Stimulated activated CD8-positive, alpha-beta memory T cell treated with anti-CD3 and anti-CD28 coated beads, Interleukin-7, amount 100 ng/mL, for 24 hours (primary cell): ENCODE results near the gene PLXDC2.

Source experiments
- DNase-seq: peaks from one replicate; pipeline ENCODE4 v3.0.0-alpha.2; 2020; ENCODE audit warnings: low read depth

The PLXDC2 gene

DNA sequence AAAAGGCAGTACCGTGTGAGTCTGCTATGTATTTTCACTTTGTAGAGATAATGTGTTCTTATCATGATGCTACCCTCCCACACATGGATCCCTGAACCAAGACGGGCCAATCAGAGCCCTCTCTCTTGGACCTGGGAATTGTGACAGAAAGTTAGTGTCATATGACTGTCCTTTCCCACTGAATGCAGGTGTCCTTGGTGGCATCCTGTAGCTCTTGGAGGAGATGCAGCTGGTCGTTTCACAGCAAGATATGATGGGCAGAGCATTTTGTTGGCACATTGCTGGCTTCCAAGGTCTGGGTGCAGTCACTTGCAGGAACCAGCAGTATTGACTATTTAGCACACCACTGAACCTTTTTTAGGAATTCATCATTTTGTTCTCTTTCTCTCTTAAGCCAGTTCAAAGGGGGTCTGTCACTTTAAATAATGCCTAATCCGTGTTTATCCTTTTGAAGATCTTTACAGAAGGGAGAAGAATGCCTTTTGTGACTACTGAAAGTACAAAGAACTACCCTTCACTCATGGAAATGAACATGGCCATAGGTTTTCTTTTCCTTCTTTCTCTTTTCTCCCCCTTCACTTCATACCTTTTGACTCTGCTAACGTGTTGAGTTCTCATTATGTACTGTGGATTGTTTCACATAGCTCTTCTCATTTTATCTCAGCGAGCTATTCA is 125.1 kb downstream of the PLXDC2 start:
- DNase-seq = no peak

- DNase-seq = no peak
Observed at GRCh38 chr10:19944911-19945663, 128.9 kb downstream of the PLXDC2 start.

- DNase-seq = no peak
Observed at GRCh38 chr10:19946245-19946644, 130.0 kb downstream of the PLXDC2 start.

- DNase-seq = no peak
Observed at GRCh38 chr10:19946791-19947190, 130.6 kb downstream of the PLXDC2 start.

DNA sequence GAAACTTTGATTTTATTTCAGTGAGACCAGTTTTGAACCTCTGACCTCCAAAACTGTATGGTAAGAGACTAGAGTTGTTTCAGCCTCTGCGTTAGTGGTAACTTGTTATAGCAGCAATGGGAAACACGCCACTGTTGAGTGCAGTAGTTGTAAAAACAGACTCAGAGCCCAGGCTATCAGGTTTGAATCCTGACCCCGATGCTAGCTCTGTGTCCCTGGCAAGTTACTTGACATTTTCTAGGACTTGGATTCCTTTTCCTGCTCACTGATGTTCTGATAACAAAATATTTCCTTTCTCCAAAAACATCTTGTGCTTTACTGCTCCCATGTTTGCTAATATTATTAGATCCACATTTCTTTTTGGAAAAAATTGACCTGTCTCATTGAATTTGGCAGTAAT is 131.0 kb downstream of the PLXDC2 start:
- no peak for DNase-seq

GRCh38 chr10:19947656-19948055 is 131.4 kb downstream of the PLXDC2 start:
- DNase-seq = no peak

DNA sequence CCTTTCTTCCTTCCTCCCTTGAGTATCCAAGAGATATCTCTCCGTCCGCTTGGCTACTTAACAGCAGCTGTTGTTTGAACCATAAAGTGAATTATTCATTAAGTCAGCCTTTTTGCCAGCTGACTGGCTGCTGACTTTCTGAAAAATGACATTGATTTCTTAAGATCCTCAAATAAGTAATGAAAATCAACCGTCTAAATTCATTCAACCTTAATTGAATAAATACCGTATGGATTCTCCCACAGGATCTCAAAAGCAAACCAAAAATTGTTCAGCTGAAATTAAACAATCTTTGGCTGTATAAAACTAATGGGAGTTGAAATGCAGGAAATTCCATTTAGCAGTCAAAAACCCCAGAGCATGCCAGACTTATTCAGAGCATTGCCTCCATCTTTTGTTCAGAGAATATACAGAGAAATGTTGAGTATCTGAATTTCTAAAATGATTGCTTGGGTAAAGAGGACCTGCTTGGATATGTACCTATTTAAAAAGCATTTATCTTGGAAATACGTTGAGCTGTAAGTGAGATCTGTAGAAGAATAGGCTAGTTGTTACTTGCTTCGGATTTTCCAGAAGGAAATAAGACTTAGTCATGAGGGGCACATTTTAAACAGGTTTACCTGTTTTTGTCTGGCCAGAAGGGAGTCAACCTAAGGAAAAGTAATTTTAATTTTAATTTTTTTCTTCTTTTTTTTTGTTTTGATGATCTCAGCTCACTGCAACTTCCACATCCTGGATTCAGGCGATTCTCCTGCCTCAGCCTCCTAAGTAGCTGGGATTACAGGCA is 136.2 kb downstream of the PLXDC2 start:
- no peak for DNase-seq

GRCh38 chr10:19954601-19955000 is 138.4 kb downstream of the PLXDC2 start:
- no peak for DNase-seq

DNA sequence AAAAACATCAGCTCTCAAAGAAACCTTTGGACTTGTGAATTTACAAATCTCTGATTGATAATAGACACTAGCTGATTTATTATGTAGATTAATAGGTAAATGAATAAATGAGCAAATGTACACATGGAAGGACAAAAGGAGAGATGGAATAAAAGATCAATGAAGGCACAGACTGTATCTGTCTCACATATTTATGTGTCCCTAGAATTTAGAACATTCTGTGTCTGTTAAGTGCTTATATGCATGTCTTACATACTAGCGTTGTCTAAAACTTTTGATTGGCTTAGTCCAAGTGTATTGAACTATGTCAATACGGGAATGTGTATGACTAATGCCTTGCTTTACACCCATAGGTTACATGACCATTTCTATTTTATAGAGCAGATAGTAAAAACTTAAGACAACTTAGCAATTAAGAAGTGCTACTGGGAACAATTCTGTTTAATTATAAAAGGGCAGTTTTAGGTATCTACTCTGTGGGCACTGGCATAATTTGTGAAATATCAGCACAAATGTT is 140.3 kb downstream of the PLXDC2 start:
- DNase-seq = no peak

DNA sequence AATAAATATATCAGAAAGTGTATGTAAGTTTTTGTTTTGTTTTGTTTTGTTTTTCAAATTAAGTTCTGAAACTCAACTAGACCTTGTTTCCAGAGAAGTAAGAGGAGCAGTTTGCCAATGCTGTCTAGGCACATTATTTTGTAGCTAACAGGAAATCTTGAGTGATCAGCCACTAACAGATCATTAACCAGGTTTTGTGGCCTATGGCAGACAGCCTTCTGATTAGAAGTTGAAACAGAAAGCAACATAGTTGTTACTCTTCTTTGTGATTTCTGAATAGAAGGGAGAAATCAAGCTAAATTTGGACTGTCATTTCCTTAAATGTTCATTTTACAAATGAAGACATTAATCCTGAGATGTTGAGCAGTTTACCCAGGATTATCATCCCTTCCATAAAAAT is 142.6 kb downstream of the PLXDC2 start:
- DNase-seq = no peak

DNA sequence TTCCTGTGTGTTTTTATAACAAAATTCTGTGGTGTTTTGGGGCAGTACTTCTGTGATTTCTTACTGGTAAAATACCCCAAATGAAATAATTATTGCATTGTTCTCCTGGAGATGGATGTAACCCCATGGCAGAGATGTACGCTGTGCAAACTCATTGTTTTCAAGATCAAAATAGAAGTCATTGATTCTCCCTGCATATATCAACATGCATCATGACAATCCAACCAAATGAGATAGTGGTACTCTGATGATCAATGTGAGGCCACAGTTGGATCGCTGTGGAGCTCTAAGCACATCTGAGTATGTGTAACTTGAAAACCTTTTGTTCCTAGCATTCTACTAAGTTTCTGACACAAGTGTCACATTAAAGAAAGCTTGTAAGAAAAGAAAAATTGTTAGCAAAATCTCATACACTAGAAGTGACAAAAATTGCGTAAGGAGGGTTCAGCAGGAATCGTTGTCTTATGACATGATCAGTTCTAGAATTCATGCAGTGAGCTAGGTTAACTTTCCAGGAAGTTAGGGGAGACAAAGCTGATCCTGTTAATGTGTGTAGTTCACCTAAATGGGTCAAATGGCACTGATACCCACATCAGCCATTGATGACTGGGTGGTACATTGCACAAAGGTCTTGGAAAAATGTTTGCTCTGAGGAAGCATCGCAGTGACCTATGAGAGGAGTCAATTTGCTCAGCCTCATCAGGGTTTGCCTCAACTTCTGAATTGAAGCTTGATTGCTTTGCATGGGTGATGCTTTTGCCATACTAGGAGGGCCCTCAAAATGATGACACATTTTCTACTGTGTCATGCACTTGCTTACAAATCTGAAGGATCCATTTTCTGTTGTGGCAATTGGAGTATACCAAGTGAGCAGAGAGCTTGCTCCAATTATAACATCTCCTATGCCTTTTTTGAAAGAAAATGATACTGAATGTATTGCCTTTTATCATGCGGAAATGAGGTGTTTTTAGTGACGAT is 145.1 kb downstream of the PLXDC2 start:
- no peak for DNase-seq

DNA sequence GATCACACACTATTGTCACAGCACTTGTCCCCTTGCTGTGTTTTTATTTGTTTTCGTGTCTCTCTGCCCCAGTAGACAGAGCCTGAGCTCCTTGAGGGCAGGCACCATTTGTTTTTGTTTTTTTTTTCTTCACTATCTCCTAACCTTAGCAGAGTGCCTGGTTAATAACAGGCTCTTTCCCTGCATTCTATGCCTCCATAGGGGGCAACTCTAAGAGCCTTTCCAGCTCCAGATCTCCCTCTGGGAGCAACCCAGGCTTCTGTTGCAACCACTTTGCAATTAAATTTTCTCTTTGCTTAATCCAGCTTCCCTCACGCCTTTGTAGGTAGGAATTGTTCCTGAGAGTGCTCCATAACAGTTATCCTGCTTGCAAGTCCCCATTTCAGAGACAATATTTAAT is 148.4 kb downstream of the PLXDC2 start:
- DNase-seq = no peak

- no peak for DNase-seq
Observed at GRCh38 chr10:19966751-19967150, 150.5 kb downstream of the PLXDC2 start.

GRCh38 chr10:19967981-19968380 is 151.7 kb downstream of the PLXDC2 start:
- DNase-seq = no peak

GRCh38 chr10:19968745-19969144 is 152.5 kb downstream of the PLXDC2 start:
- DNase-seq = no peak

DNA sequence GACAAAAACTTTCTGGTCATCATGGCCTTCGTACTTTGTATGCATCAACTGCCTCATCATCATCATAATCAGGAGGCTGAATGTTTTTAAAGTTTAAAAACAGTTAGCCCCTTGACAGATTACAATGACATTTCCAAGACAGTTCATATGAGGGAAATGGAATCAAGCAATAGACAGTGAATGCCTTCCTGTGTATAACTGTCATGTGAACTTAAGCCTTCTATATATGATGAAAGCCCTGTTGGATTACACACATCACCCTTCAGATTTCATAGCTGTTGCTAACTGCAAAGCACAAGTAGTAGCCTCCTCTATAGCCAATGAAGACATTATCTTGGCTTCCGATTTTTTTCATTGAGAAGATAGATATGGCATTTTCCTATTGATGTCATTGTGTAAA is 154.0 kb downstream of the PLXDC2 start:
- DNase-seq = no peak

- DNase-seq = no peak
Observed at GRCh38 chr10:19970717-19971116, 154.5 kb downstream of the PLXDC2 start.

DNA sequence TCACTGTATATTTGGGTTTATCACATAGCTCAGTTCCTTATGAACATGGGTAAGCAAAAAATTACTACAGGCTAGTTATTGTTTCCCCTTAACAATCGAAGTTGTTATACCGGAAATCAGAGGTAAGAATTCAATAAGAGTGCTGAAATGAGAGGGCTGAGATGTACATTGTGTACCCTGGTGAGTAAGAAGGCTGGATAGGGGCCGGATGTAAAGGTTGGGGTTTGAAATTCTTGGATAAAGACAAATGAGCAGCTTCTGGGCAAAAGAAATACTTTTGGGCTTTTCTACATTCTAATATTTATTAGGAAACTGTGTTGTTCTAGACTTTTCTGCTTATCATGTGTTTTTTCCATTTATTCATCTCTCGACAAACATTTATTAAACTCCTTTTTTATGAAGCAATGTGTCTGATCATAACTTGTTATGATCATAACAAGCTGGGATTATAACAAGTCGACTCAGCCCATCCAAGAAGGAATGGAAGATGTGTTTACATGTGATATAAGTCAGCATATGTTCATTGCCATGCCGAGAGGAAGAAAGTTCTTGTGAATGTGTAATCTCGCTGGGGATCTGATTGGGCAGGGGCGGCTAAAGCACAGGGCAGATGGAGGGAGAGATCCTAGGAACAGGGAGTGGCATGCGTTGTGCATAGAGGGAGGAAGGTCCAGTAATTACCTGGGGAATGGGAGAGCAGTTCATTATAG is 155.3 kb downstream of the PLXDC2 start:
- DNase-seq = no peak

- DNase-seq = no peak
Observed at GRCh38 chr10:19974138-19974537, 157.9 kb downstream of the PLXDC2 start.

DNA sequence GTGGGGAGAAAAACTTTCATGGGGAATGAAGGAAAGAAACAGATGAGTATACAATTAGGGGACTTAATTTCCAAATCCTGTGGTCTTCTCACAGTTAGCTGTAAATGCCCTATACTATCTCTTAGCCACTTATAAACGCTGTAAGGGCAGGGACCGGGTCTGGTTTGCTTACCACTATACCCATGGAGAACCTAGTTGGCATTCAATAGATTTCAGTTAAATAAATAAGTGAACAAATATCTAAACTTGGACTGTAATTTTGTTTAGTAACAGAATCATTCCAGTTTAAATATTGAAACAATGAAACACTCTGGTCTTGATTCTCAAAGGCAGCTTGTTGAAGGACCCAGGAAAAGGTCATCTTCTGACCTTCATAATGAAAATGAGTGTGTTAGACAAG is 158.3 kb downstream of the PLXDC2 start:
- DNase-seq = no peak

DNA sequence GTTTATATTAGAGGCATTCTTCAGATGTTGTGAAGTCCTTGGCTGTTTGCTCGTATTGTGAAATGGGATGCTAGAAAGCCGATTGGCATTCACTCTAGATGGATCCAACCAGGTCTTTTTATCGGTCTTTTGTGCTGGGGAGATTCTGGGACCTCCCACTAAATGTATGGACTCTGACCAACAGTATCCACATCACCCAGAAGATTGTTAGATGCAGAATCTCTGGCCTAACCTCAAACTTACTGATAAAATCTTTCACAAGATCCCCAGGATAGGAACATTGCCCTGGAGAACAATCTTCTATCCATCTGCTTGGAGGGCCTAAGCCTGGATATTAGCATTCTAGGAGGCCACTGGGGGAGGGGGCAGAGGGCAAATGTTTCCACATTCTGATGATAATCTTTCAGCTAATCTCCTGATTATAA is 160.9 kb downstream of the PLXDC2 start:
- no peak for DNase-seq
